Caco-2 (cell line): Measurements from ENCODE around the gene SYT12. TPM values are rescaled to one million over a fixed set of nuclear protein-coding genes. Genes with fewer than 3 reads are reported as not detected.

Experiments
- BruUV-seq: library from RNA; stranded (reverse); fragments of 400-500 nt; replicated peaks from 2 replicates; lab custom pipeline; 2021; lab: Mats Ljungman, UMichigan
- CTCF ChIA-PET: fragments of 300-600 bp; sonication (Branson Sonifier 250); formaldehyde crosslinking; loops from one replicate; lab custom pipeline; 2022; ENCODE audit warnings: antibody characterized with exemption; lab: Charles Lee
- POLR2A ChIA-PET: fragments of 300-600 bp; sonication (Branson Sonifier 250); formaldehyde crosslinking; loops from one replicate; lab custom pipeline; 2022; ENCODE audit warnings: antibody characterized with exemption; lab: Charles Lee
- DNase-seq, 2 experiments: peaks; one replicate each; pipeline versions ENCODE4 v3.0.0 to v3.0.0-alpha.2; 2020 to 2022
- H3K27me3 ChIP-seq: replicated peaks from 2 replicates; pipeline ENCODE4 v1.6.0; 2011; ENCODE audit warnings: low read length; ENCODE audit not compliant: control insufficient read depth, insufficient read depth
- H3K36me3 ChIP-seq: 2 replicates; pipeline ENCODE4 v1.5.1; 2011; ENCODE audit warnings: low read length; ENCODE audit not compliant: control insufficient read depth, insufficient read depth
- H3K4me1 ChIP-seq: fragments of 250-450 bp; sonication (Bioruptor Pico); 2 replicates; pipeline ENCODE4 v1.5.1; 2020; ENCODE audit warnings: mild to moderate bottlenecking
- H3K4me3 ChIP-seq: 2 replicates; pipeline ENCODE4 v1.5.1; 2011; ENCODE audit warnings: low read depth, mild to moderate bottlenecking, control low read depth, low read length
- H3K9me3 ChIP-seq: fragments of 250-450 bp; sonication (Bioruptor Pico); 2 replicates; pipeline ENCODE4 v1.5.1; 2020; ENCODE audit warnings: mild to moderate bottlenecking, moderate library complexity
- H3K27ac Mint-ChIP-seq: one replicate; pipeline ENCODE4 v1.8.0; 2022; ENCODE audit warnings: mixed read lengths; ENCODE audit not compliant: unreplicated experiment
- H3K27me3 Mint-ChIP-seq: one replicate; pipeline ENCODE4 v1.8.0; 2022; ENCODE audit warnings: mixed read lengths; ENCODE audit not compliant: insufficient read depth, unreplicated experiment
- H3K36me3 Mint-ChIP-seq: one replicate; pipeline ENCODE4 v1.8.0; 2022; ENCODE audit warnings: mild to moderate bottlenecking, mixed read lengths; ENCODE audit not compliant: insufficient read depth, unreplicated experiment
- H3K4me1 Mint-ChIP-seq: one replicate; pipeline ENCODE4 v1.8.0; 2022; ENCODE audit warnings: low read depth, mixed read lengths; ENCODE audit not compliant: unreplicated experiment
- H3K4me3 Mint-ChIP-seq: one replicate; pipeline ENCODE4 v1.8.0; 2022; ENCODE audit warnings: mild to moderate bottlenecking, moderate library complexity, mixed read lengths; ENCODE audit not compliant: unreplicated experiment
- H3K9me3 Mint-ChIP-seq: one replicate; pipeline ENCODE4 v1.8.0; 2022; ENCODE audit warnings: mixed read lengths; ENCODE audit not compliant: unreplicated experiment
- intact Hi-C: fragments of 100-400 bp; cut with micrococcal nuclease; formaldehyde crosslinking; loops from one replicate; pipeline ENCODE4 v1.10.0; 2022; ENCODE audit not compliant: unreplicated experiment
- total RNA-seq: library from RNA; stranded (reverse); gene quantifications from 2 replicates; pipeline ENCODE4 v1.2.3, GENCODE V29; 2022
- TF ChIP-seq, protein P1 (sequence below), 2 experiments: fragments of 200-600 bp in 1 of 2; IDR thresholded peaks; 1 replicate in 1 of 2; 2 replicates in 1 of 2; pipeline versions ENCODE4 v1.5.1 to v1.8.0; 2011 to 2022; ENCODE audit warnings: antibody characterized with exemption in 1 of 2, control low read depth in 1 of 2, inconsistent platforms in 1 of 2, low read depth in 1 of 2, low read length in 1 of 2, mild to moderate bottlenecking in 1 of 2, moderate library complexity in 1 of 2; ENCODE audit not compliant: insufficient read depth in 1 of 2, severe bottlenecking in 1 of 2, unreplicated experiment in 1 of 2

Gene SYT12
- total RNA-seq, 1 experiment from 2014 or later, result 0.82 TPM

DNA sequence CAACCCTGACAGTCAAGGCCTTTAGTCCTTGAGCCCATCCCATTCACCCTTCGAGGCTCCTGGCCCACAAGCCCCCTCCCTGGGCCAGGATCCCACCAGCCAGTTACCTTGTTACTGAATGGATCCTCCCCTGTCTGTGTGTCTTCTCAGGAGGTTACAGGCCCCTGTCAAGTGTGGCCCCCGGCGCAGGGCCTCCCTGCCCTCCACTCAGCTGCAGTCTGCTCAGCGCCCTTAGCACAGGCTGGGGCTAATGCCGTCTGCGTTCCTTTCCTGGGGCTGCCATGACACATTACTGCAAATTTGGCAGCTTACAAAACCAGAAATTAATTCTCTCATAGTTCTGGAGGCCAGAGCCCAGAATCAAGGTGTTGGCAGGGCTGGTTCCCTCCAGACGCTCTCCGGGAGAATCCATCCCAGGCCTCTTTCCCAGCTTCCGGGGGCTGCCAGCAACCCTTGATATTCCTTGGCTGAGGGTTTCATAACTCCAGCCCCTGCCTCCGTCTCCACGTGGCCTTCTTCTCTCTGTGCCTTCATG is 9.4 kb upstream of the SYT12 start:
- CTCF ChIA-PET, result no interaction called here
- no peak overlapping the region for H3K4me3 Mint-ChIP-seq
- peaks cover 4% of the 10 kb centered on the region; the same call in 1 of the 2 replicates for H3K4me1 ChIP-seq
- peaks cover 6% of the 10 kb centered on the region for H3K4me1 Mint-ChIP-seq
- H3K4me3 ChIP-seq, result no peak overlapping the region
- no peaks in the 10 kb centered on the region for H3K27me3 ChIP-seq
- H3K9me3 Mint-ChIP-seq, result no peaks in the 10 kb centered on the region
- intact Hi-C loops, result no loop called here
- no peaks in the 10 kb centered on the region for H3K27me3 Mint-ChIP-seq
- TF ChIP-seq, protein P1, sequence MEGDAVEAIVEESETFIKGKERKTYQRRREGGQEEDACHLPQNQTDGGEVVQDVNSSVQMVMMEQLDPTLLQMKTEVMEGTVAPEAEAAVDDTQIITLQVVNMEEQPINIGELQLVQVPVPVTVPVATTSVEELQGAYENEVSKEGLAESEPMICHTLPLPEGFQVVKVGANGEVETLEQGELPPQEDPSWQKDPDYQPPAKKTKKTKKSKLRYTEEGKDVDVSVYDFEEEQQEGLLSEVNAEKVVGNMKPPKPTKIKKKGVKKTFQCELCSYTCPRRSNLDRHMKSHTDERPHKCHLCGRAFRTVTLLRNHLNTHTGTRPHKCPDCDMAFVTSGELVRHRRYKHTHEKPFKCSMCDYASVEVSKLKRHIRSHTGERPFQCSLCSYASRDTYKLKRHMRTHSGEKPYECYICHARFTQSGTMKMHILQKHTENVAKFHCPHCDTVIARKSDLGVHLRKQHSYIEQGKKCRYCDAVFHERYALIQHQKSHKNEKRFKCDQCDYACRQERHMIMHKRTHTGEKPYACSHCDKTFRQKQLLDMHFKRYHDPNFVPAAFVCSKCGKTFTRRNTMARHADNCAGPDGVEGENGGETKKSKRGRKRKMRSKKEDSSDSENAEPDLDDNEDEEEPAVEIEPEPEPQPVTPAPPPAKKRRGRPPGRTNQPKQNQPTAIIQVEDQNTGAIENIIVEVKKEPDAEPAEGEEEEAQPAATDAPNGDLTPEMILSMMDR (IDR thresholded peaks at IDR 0.05; ENCODE audit: insufficient read depth in 1 of 2, low read depth in 1 of 2, low read length in 1 of 2, severe bottlenecking in 1 of 2, unreplicated experiment in 1 of 2), result no peak
- no TSS peak for BruUV-seq
- no peak for DNase-seq
- no peaks in the 10 kb centered on the region for H3K9me3 ChIP-seq
- H3K36me3 ChIP-seq, result no peaks in the 10 kb centered on the region
- no peaks in the 10 kb centered on the region for H3K36me3 Mint-ChIP-seq
- H3K27ac Mint-ChIP-seq, result no peak overlapping the region
- POLR2A ChIA-PET, result interaction anchor here (0.7 kb wide), 1 partner anchor 226 kb away, joined by 3 read pairs; no protein-coding TSS in a partner anchor

DNA sequence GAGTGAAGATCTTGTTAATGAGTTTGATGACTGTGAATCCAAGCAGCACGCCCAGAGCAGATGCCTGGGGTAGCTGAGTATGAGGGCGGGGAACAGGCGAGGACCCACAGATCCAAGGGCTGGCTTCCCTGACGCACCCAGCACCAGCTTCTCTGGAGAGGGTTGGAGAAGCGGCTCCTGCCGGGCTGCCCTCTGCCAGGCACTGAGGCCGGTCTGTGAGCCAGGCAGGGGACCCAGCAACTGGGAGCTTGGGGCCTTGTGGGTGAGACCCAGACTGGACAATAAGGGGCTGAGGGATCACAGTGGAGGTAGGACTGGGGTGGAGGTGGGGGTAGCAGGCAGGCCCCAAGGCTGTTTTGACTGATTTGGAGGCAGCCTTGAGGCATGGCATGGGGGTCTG is 8.6 kb upstream of the SYT12 start:
- intact Hi-C loops, result no loop called here

DNA sequence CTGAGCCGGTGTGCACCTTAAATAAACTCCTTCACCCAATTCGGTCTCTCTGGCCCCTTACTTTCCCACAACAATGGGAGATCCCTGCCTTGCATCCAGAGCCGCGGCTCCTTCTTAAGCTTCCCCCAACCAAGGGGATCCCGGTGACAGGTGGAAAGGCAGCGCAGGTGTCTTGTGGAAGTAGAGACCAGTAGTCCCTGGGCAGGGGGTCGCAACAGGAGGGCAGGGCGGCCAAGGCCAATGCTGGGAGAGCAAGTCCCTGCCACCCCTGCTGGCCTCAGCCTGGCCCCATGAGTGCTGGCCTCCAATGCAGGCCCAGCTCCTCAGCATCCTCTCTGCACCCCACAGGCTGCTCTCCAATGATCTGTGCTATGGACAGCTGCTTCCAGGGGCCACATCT is 7.9 kb upstream of the SYT12 start:
- no peaks in the 10 kb centered on the region for H3K36me3 ChIP-seq
- no peaks in the 10 kb centered on the region for H3K9me3 Mint-ChIP-seq
- H3K9me3 ChIP-seq, result no peaks in the 10 kb centered on the region
- peaks cover 4% of the 10 kb centered on the region; the same call in 1 of the 2 replicates for H3K4me1 ChIP-seq
- DNase-seq, result no peak
- no peaks in the 10 kb centered on the region for H3K27me3 ChIP-seq
- H3K4me3 ChIP-seq, result no peak overlapping the region
- H3K27me3 Mint-ChIP-seq, result no peaks in the 10 kb centered on the region
- no TSS peak for BruUV-seq
- ChIA-PET POLR2A (no interaction called here), CTCF (interaction anchor here (0.7 kb wide), 1 partner anchor 88 kb away, joined by 3 read pairs; no protein-coding TSS in a partner anchor)
- TF ChIP-seq, protein P1 (IDR thresholded peaks at IDR 0.05; ENCODE audit: insufficient read depth in 1 of 2, low read depth in 1 of 2, low read length in 1 of 2, severe bottlenecking in 1 of 2, unreplicated experiment in 1 of 2), result no peak
- no peaks in the 10 kb centered on the region for H3K36me3 Mint-ChIP-seq
- no peak overlapping the region for H3K4me3 Mint-ChIP-seq
- H3K4me1 Mint-ChIP-seq, result no peaks in the 10 kb centered on the region
- intact Hi-C loops, result no loop called here
- no peak overlapping the region for H3K27ac Mint-ChIP-seq

More for the DNA sequence above, 8.6 kb upstream of the SYT12 start:
- ChIA-PET CTCF (no interaction called here), POLR2A (no interaction called here)
- TF ChIP-seq, protein P1 (IDR thresholded peaks at IDR 0.05; ENCODE audit: insufficient read depth in 1 of 2, low read depth in 1 of 2, low read length in 1 of 2, severe bottlenecking in 1 of 2, unreplicated experiment in 1 of 2), result no peak
- Mint-ChIP-seq H3K4me3 (no peak overlapping the region), H3K4me1 (peaks cover 6% of the 10 kb centered on the region), H3K9me3 (no peaks in the 10 kb centered on the region), H3K27ac (no peak overlapping the region), H3K27me3 (no peaks in the 10 kb centered on the region), H3K36me3 (no peaks in the 10 kb centered on the region)
- no peak overlapping the region for H3K4me3 ChIP-seq
- no peaks in the 10 kb centered on the region for H3K27me3 ChIP-seq
- H3K9me3 ChIP-seq, result no peaks in the 10 kb centered on the region
- BruUV-seq, result no TSS peak
- H3K36me3 ChIP-seq, result no peaks in the 10 kb centered on the region
- peaks cover 4% of the 10 kb centered on the region; the same call in 1 of the 2 replicates for H3K4me1 ChIP-seq
- DNase-seq, result no peak
